BJ (cell line): ENCODE measurements around the gene ANK2. TPM values are rescaled to one million over a fixed set of nuclear protein-coding genes. Genes with fewer than 3 reads are reported as not detected.

Source experiments
- CTCF ChIA-PET: fragments of 350-600 bp; formaldehyde crosslinking; extraction: SDS; loops from one replicate; lab custom pipeline; 2021; ENCODE audit warnings: antibody characterized with exemption, inconsistent platforms; lab: Yijun Ruan, JAX
- POLR2A ChIA-PET: fragments of 300-600 bp; sonication (Branson Sonifier 250); formaldehyde crosslinking; extraction: SDS; loops from one replicate; lab custom pipeline; 2021; ENCODE audit warnings: antibody characterized with exemption; lab: Charles Lee
- DNase-seq: peaks from one replicate; pipeline ENCODE4 v3.0.0-alpha.2; 2011; ENCODE audit warnings: low read depth
- H3K27me3 ChIP-seq: 2 replicates; pipeline ENCODE4 v1.6.0; 2011; ENCODE audit warnings: low read length; ENCODE audit not compliant: control insufficient read depth, insufficient read depth
- H3K36me3 ChIP-seq: 2 replicates; pipeline ENCODE4 v1.5.1; 2011; ENCODE audit warnings: low read length; ENCODE audit not compliant: control insufficient read depth, insufficient read depth
- H3K4me3 ChIP-seq: 2 replicates; pipeline ENCODE4 v1.5.1; 2011; ENCODE audit warnings: low read depth, mild to moderate bottlenecking, control low read depth, low read length
- polyA plus RNA-seq: library from polyadenylated mRNA; depleted of rRNA; stranded (reverse); fragments of >200 nt; gene quantifications from 2 replicates; pipeline ENCODE4 v1.2.3, GENCODE V29; 2011
- TF ChIP-seq, protein P1 (sequence below): IDR thresholded peaks from 2 replicates; pipeline ENCODE4 v1.5.1; 2011; ENCODE audit warnings: low read depth, mild to moderate bottlenecking, control low read depth, inconsistent platforms, low read length, moderate library complexity; ENCODE audit not compliant: insufficient read depth

ANK2 gene
- polyA plus RNA-seq, 1 experiment, result 2.3 TPM

- CTCF ChIA-PET, result interaction anchor here (0.7 to 2.0 kb wide), 4 partner anchors 13 to 154 kb away, joined by 3 to 5 read pairs (median 3); no protein-coding TSS in a partner anchor
- DNase-seq, result no peak
Measured at GRCh38 chr4:113094331-113094730, 44.9 kb downstream of the ANK2 start.

DNA sequence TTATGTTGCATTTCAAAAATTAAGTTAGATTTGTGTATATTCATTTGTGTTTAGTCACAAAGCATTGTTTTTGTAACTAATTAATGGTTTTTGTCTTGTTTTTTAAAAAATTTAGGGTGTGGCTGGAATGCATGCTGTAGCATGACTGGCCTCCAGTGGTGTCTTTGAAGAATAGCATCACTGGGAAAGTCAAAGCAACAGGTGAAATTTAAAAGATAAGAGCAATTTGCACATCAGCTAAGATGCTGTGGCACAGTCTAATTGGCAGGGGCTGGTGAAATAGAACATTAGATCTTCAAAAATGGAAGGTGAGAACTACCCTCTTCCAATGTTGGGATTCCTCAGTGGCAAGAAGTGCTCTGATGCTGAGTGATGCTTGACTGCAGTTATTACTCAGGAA lies 45.3 kb downstream of the ANK2 start:
- DNase-seq, result no peak
- CTCF ChIA-PET, result interaction anchor here (0.7 to 2.0 kb wide), 5 partner anchors 13 to 310 kb away, joined by 3 to 5 read pairs (median 3); no protein-coding TSS in a partner anchor
- Histone ChIP-seq H3K27me3 (no peaks in the 10 kb centered on the region), H3K4me3 (no peak overlapping the region), H3K36me3 (no peaks in the 10 kb centered on the region)
- POLR2A ChIA-PET, result no interaction called here
- TF ChIP-seq, protein P1, sequence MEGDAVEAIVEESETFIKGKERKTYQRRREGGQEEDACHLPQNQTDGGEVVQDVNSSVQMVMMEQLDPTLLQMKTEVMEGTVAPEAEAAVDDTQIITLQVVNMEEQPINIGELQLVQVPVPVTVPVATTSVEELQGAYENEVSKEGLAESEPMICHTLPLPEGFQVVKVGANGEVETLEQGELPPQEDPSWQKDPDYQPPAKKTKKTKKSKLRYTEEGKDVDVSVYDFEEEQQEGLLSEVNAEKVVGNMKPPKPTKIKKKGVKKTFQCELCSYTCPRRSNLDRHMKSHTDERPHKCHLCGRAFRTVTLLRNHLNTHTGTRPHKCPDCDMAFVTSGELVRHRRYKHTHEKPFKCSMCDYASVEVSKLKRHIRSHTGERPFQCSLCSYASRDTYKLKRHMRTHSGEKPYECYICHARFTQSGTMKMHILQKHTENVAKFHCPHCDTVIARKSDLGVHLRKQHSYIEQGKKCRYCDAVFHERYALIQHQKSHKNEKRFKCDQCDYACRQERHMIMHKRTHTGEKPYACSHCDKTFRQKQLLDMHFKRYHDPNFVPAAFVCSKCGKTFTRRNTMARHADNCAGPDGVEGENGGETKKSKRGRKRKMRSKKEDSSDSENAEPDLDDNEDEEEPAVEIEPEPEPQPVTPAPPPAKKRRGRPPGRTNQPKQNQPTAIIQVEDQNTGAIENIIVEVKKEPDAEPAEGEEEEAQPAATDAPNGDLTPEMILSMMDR, result peak; percentile 70

More at GRCh38 chr4:113094331-113094730, 44.9 kb downstream of the ANK2 start:
- TF ChIP-seq, protein P1, result no peak
- no peaks in the 10 kb centered on the region for H3K36me3 ChIP-seq
- H3K4me3 ChIP-seq, result no peak overlapping the region
- H3K27me3 ChIP-seq, result no peaks in the 10 kb centered on the region
- POLR2A ChIA-PET, result no interaction called here

DNA sequence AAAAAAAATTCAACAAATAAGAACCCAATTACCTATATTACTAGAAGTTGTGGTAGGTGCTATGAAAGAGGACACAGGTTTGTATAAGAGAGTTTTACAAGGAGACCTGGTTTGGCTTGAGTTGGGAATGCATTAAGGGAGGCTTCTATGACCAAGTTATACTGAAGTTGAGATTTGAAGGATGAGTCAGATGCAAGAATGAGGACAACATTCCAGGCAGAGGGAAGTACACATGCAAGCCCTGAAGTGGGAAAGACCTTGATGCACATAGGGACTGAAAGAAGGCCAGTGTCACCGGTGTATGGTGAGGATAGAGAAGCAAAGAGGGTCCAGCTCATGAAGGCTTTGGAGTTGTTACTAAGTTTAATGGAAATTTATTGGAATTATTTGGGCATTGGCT lies 52.2 kb downstream of the ANK2 start:
- H3K4me3 ChIP-seq, result no peak overlapping the region
- CTCF ChIA-PET, result no interaction called here

GRCh38 chr4:113103556-113103955 lies 54.1 kb downstream of the ANK2 start:
- no peak overlapping the region for H3K4me3 ChIP-seq
- H3K36me3 ChIP-seq, result no peaks in the 10 kb centered on the region
- no peak for DNase-seq
- H3K27me3 ChIP-seq, result no peaks in the 10 kb centered on the region
- POLR2A ChIA-PET, result no interaction called here
- CTCF ChIA-PET, result interaction anchor here (0.9 to 1.8 kb wide), 3 partner anchors 44 to 190 kb away, joined by 3 to 4 read pairs (median 4); no protein-coding TSS in a partner anchor
- TF ChIP-seq, protein P1, result no peak

More for the DNA sequence above, 52.2 kb downstream of the ANK2 start:
- TF ChIP-seq, protein P1, result no peak
- Histone ChIP-seq H3K36me3 (no peaks in the 10 kb centered on the region), H3K27me3 (no peaks in the 10 kb centered on the region)
- POLR2A ChIA-PET, result no interaction called here
- peak; percentile 14 for DNase-seq

DNA sequence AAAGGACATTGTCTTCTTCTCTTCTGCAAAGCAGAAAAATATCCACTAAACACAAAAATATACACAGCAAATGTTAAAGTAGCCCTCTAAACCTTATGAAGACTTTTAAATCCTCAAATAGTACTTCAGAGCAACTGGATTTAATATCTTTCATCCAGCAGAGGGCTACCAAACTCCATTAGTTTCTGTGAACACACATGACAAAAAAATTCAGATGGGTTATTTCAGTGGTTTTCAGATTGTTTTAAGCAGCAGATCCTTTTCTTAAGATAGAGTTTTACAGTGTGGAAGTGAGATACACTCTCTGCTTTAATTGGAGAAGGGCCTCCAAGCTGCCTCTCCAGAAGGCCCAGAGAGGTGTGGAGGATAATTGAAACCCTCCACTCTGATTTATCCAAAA lies 56.7 kb downstream of the ANK2 start:
- H3K36me3 ChIP-seq, result no peaks in the 10 kb centered on the region
- CTCF ChIA-PET, result interaction anchor here (0.5 to 2.9 kb wide), 10 partner anchors 9 to 1282 kb away, joined by 3 to 11 read pairs (median 4); no protein-coding TSS in a partner anchor
- TF ChIP-seq, protein P1, result peak; percentile 44
- peak; percentile 11 for DNase-seq
- no peaks in the 10 kb centered on the region for H3K27me3 ChIP-seq
- POLR2A ChIA-PET, result no interaction called here
- H3K4me3 ChIP-seq, result no peak overlapping the region
